ENCODE data around the gene AXDND1. TPM values are rescaled to one million over a fixed set of nuclear protein-coding genes. Genes with fewer than 3 reads are reported as not detected.
A peak's percentile ranks its signal among the peaks of the same experiment; 100 is the strongest.
"Not testable (repeated sequence)": the region's sequence is repeated elsewhere in the genome, so short reads cannot be mapped to it uniquely, and the experiment has no call there.

AXDND1 gene
- total RNA-seq, 1 experiment from 2014 or later: 0.48 TPM

- DNase-seq (ENCODE audit: low read depth, low spot score): no peak
- in situ Hi-C loops (cut with HindIII; ENCODE audit: low pct_unique_long_range_greater_than_20kb, low sequenced_read_pairs): no loop called here
Observed at GRCh38 chr1:179351281-179351680, 14.5 kb upstream of the AXDND1 start.

DNA sequence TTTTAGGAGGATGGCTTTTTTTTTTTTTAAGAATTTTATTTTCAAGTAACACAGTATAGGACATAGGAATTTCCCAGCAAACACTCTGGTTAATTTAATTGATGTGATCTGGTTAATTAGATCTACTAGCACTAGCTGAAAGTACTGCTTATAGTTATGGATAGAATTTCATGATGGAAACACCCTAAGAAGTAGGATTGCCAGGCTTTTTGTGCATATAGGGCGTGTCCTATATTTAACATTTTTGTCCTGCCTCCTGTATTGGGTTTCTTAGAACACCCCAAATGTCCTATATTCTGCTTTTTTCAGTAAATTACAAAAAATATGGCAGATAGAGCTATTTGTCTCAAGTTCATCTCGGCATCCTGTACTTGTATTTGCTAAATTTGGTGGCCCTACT, 13.5 kb upstream of the AXDND1 start:
- in situ Hi-C loops (cut with HindIII; ENCODE audit: low pct_unique_long_range_greater_than_20kb, low sequenced_read_pairs): no loop called here

DNA sequence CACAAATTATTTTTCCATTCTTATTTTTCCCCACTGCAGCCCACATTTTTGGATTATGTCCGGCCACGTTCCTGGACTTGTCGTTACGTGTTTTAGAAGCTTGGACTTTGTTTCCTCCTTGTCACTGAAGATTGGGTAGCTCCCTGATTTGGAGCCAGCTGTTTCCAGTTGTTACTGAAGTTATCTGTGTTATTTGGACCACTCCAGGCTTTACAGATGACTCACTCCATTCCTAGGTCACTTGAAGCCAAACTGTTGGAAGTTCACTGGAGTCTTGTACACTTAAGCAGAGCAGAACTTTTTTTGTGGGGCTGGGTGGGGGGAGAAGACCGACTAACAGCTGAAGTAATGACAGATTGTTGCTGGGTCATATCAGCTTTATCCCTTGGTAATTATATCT, 12.2 kb upstream of the AXDND1 start:
- in situ Hi-C loops (cut with HindIII; ENCODE audit: low pct_unique_long_range_greater_than_20kb, low sequenced_read_pairs): no loop called here
- DNase-seq (ENCODE audit: low read depth, low spot score): no peak

More for the DNA sequence above, 13.5 kb upstream of the AXDND1 start:
- no peak for DNase-seq (ENCODE audit: low read depth, low spot score)

- in situ Hi-C loops (cut with HindIII; ENCODE audit: low pct_unique_long_range_greater_than_20kb, low sequenced_read_pairs); DNase-seq (ENCODE audit: low read depth, low spot score): not testable (repeated sequence)
Observed at GRCh38 chr1:179361631-179362030, 4.1 kb upstream of the AXDND1 start.

- in situ Hi-C loops (cut with HindIII; ENCODE audit: low pct_unique_long_range_greater_than_20kb, low sequenced_read_pairs): no loop called here
- no peak for DNase-seq (ENCODE audit: low read depth, low spot score)
Observed at GRCh38 chr1:179366093-179366800, 476 bp downstream of the AXDND1 start.

DNA sequence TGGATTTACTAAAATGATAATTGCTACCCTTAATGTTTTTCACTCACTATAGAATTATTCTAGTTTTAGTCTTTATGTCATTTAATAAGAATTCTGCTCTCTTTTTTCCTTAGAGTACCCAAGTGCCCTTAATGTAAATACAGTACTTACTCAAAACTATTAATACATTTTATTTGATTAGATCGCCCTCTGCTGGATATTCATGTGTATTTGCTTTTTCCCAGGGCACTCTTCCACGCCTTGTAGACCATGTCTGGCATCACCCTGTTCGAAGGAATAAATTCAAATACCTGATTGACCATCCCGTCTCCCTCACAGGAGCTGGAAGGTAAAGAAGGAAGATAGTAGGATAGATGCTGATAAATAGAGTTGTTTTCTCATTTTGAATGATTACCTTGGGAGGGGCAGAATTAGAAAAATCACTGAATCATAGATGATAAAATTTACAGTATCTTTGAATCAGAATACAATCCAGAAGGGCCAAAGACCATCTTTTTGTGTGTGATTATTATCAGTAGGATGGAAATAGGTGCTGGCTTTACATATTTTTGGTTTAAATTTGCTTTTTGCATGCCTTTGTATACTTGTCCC, 4.1 kb downstream of the AXDND1 start:
- peak; percentile 81 for DNase-seq (ENCODE audit: low read depth, low spot score)
- in situ Hi-C loops (cut with HindIII; ENCODE audit: low pct_unique_long_range_greater_than_20kb, low sequenced_read_pairs): no loop called here

GRCh38 chr1:179372160-179372559, 6.4 kb downstream of the AXDND1 start:
- in situ Hi-C loops (cut with HindIII; ENCODE audit: low pct_unique_long_range_greater_than_20kb, low sequenced_read_pairs): no loop called here
- no peak for DNase-seq (ENCODE audit: low read depth, low spot score)

GRCh38 chr1:179376223-179376622, 10.5 kb downstream of the AXDND1 start:
- in situ Hi-C loops (cut with HindIII; ENCODE audit: low pct_unique_long_range_greater_than_20kb, low sequenced_read_pairs): no loop called here

DNA sequence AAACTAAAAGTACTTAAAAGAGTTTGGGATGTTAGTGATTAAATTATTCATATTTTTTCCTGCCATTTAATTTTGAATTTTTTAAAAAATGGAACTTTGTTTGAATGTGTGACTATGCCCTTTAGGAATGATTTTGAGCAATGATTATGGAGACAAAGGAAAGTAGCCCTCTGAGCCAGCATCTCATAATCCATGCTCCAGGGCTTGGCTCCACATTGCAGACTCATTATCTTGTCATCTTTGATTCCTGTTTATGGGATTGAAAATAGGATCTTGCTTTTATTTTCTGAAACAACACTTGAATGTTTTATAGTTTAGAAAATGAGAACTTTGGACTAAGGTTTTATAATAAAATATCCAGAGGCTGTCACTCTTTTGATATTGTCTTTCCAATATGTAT, 14.5 kb downstream of the AXDND1 start:
- in situ Hi-C loops (cut with HindIII; ENCODE audit: low pct_unique_long_range_greater_than_20kb, low sequenced_read_pairs): no loop called here
- no peak for DNase-seq (ENCODE audit: low read depth, low spot score)

More at GRCh38 chr1:179376223-179376622, 10.5 kb downstream of the AXDND1 start:
- DNase-seq (ENCODE audit: low read depth, low spot score): no peak

GRCh38 chr1:179384027-179384426, 18.3 kb downstream of the AXDND1 start:
- in situ Hi-C loops (cut with HindIII; ENCODE audit: low pct_unique_long_range_greater_than_20kb, low sequenced_read_pairs): no loop called here
- DNase-seq (ENCODE audit: low read depth, low spot score): no peak

GRCh38 chr1:179385510-179385909, 19.7 kb downstream of the AXDND1 start:
- DNase-seq (ENCODE audit: low read depth, low spot score): no peak
- in situ Hi-C loops (cut with HindIII; ENCODE audit: low pct_unique_long_range_greater_than_20kb, low sequenced_read_pairs): no loop called here

GRCh38 chr1:179393721-179394120, 27.9 kb downstream of the AXDND1 start:
- no peak for DNase-seq (ENCODE audit: low read depth, low spot score)
- in situ Hi-C loops (cut with HindIII; ENCODE audit: low pct_unique_long_range_greater_than_20kb, low sequenced_read_pairs): no loop called here

- in situ Hi-C loops (cut with HindIII; ENCODE audit: low pct_unique_long_range_greater_than_20kb, low sequenced_read_pairs): not testable (repeated sequence)
Observed at GRCh38 chr1:179399399-179399798, 33.6 kb downstream of the AXDND1 start.

DNA sequence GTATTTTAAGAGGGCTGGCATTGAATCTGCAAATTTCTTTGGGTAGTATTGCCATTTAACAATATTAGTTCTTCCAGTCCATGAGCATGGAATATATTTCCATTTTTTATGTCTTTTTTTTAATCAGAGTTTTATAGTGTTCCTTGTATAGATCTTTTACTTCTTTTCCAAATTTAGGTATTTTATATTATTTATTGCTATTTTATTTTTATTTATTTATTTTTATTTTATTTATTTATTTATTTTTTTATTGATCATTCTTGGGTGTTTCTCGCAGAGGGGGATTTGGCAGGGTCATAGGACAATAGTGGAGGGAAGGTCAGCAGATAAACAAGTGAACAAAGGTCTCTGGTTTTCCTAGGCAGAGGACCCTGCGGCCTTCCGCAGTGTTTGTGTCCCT, 52.0 kb downstream of the AXDND1 start:
- in situ Hi-C loops (cut with HindIII; ENCODE audit: low pct_unique_long_range_greater_than_20kb, low sequenced_read_pairs): not testable (repeated sequence)

More at GRCh38 chr1:179399399-179399798, 33.6 kb downstream of the AXDND1 start:
- not testable (repeated sequence) for DNase-seq (ENCODE audit: low read depth, low spot score)

GRCh38 chr1:179418706-179419105, 52.9 kb downstream of the AXDND1 start:
- DNase-seq (ENCODE audit: low read depth, low spot score); in situ Hi-C loops (cut with HindIII; ENCODE audit: low pct_unique_long_range_greater_than_20kb, low sequenced_read_pairs): not testable (repeated sequence)

More for the DNA sequence above, 52.0 kb downstream of the AXDND1 start:
- DNase-seq (ENCODE audit: low read depth, low spot score): not testable (repeated sequence)

GRCh38 chr1:179424610-179425009, 58.8 kb downstream of the AXDND1 start:
- in situ Hi-C loops (cut with HindIII; ENCODE audit: low pct_unique_long_range_greater_than_20kb, low sequenced_read_pairs): no loop called here
- no peak for DNase-seq (ENCODE audit: low read depth, low spot score)

GRCh38 chr1:179425186-179425585, 59.4 kb downstream of the AXDND1 start:
- in situ Hi-C loops (cut with HindIII; ENCODE audit: low pct_unique_long_range_greater_than_20kb, low sequenced_read_pairs): no loop called here
- no peak for DNase-seq (ENCODE audit: low read depth, low spot score)

GRCh38 chr1:179437171-179437570, 71.4 kb downstream of the AXDND1 start:
- DNase-seq (ENCODE audit: low read depth, low spot score): no peak
- in situ Hi-C loops (cut with HindIII; ENCODE audit: low pct_unique_long_range_greater_than_20kb, low sequenced_read_pairs): no loop called here

- DNase-seq (ENCODE audit: low read depth, low spot score); in situ Hi-C loops (cut with HindIII; ENCODE audit: low pct_unique_long_range_greater_than_20kb, low sequenced_read_pairs): not testable (repeated sequence)
Observed at GRCh38 chr1:179439646-179440045, 73.9 kb downstream of the AXDND1 start.
